HepG2 (cell line): ENCODE measurements around the gene URM1. TPM values are rescaled to one million over a fixed set of nuclear protein-coding genes. Genes with fewer than 3 reads are reported as not detected.

Source experiments
- ATAC-seq: fragments of 200-7000 bp; cut with Tn5 transposase; 3 replicates; pipeline ENCODE4 v1.9.1; 2020; ENCODE audit warnings: mild to moderate bottlenecking, moderate library complexity
- BruUV-seq: library from RNA; stranded (reverse); fragments of 400-500 nt; replicated peaks from 2 replicates; lab custom pipeline; 2021; lab: Mats Ljungman, UMichigan
- CTCF ChIA-PET: fragments of 300-600 bp; formaldehyde crosslinking; extraction: SDS; loops from one replicate; lab custom pipeline; 2021; ENCODE audit warnings: low total read pairs, inconsistent platforms, low intra/inter-chr PET ratio; lab: Yijun Ruan, JAX
- POLR2A ChIA-PET: fragments of 350-600 bp; sonication (Branson Sonifier 250); formaldehyde crosslinking; loops from one replicate; lab custom pipeline; 2020; ENCODE audit warnings: antibody characterized with exemption, inconsistent platforms; lab: Yijun Ruan, JAX
- DNase-seq: peaks from one replicate; pipeline ENCODE4 v3.0.0-alpha.2; 2015; ENCODE audit warnings: low spot score
- FAIRE-seq: peaks from 3 replicates; lab custom pipeline; 2011; peaks lifted over from hg19 to GRCh38; lab: Jason Lieb, UNC
- H2AFZ ChIP-seq: one replicate; pipeline ENCODE4 v1.6.1; 2011; ENCODE audit warnings: low read length, inconsistent platforms
- H3K27ac ChIP-seq: fragments of 300-600 bp; 3 replicates; pipeline ENCODE4 v1.8.0; 2011; ENCODE audit warnings: mixed run types, mild to moderate bottlenecking, mixed read lengths, low read length, inconsistent platforms; ENCODE audit not compliant: insufficient read depth; ENCODE audit errors: extremely low read length
- H3K27me3 ChIP-seq, 2 experiments: fragments of 200-600 bp in 1 of 2; 2 replicates in 1 of 2; 3 replicates in 1 of 2; pipeline versions ENCODE4 v1.6.0 to v1.8.0; 2011; ENCODE audit warnings: low read length in 2 of 2, mild to moderate bottlenecking in 2 of 2, moderate library complexity in 2 of 2, inconsistent platforms in 1 of 2; ENCODE audit not compliant: insufficient read depth in 2 of 2, control insufficient read depth in 1 of 2
- H3K36me3 ChIP-seq, 2 experiments: fragments of 200-600 bp in 1 of 2; replicated peaks in 1 of 2; 2 replicates in 1 of 2; 3 replicates in 1 of 2; pipeline versions ENCODE4 v1.5.1 to v1.8.0; 2011; ENCODE audit warnings: low read length in 2 of 2, inconsistent platforms in 1 of 2; ENCODE audit not compliant: insufficient read depth in 2 of 2, control insufficient read depth in 1 of 2
- H3K4me1 ChIP-seq: 2 replicates; pipeline ENCODE4 v1.5.1; 2012; ENCODE audit warnings: low read length, inconsistent platforms; ENCODE audit not compliant: insufficient read depth
- H3K4me2 ChIP-seq: 2 replicates; pipeline ENCODE4 v1.6.0; 2011; ENCODE audit warnings: low read depth, low read length, inconsistent platforms
- H3K4me3 ChIP-seq, 3 experiments: fragments of 200-600 bp in 1 of 3; sonication (generic), shearing (Covaris generic) in 1 of 3; replicated peaks in 1 of 3; 2 replicates each; pipeline ENCODE4 v1.5.1; 2011 to 2016; ENCODE audit warnings: low read length in 3 of 3, inconsistent platforms in 2 of 3, low read depth in 2 of 3, mild to moderate bottlenecking in 2 of 3, control low read depth in 1 of 3, mixed read lengths in 1 of 3; ENCODE audit not compliant: insufficient read depth in 1 of 3
- H3K79me2 ChIP-seq: one replicate; pipeline ENCODE4 v1.6.1; 2011; ENCODE audit warnings: low read length, inconsistent platforms; ENCODE audit not compliant: insufficient read depth
- H3K9ac ChIP-seq: 2 replicates; pipeline ENCODE4 v1.6.0; 2011; ENCODE audit warnings: mild to moderate bottlenecking, low read depth, low read length, inconsistent platforms; ENCODE audit not compliant: insufficient read depth
- H3K9me3 ChIP-seq: 2 replicates; pipeline ENCODE4 v1.5.1; 2012; ENCODE audit warnings: mild to moderate bottlenecking, low read length
- H4K20me1 ChIP-seq: 2 replicates; pipeline ENCODE4 v1.6.0; 2011; ENCODE audit warnings: inconsistent platforms, mild to moderate bottlenecking, low read length, moderate library complexity; ENCODE audit not compliant: insufficient read depth
- ARNT ChIP-seq: fragments of 450-650 bp; IDR thresholded peaks from 2 replicates; pipeline ENCODE4 v1.6.1; 2017
- CBX2 ChIP-seq, 2 experiments: fragments of 200-600 bp in 1 of 2; sonication (generic); formaldehyde crosslinking in 1 of 2; IDR thresholded peaks; 2 replicates each; pipeline versions ENCODE4 v1.7.0 to v1.8.1; 2018 to 2022; ENCODE audit warnings: low read depth in 2 of 2, low read length in 1 of 2, mild to moderate bottlenecking in 1 of 2, missing genetic modification reagents in 1 of 2
- E2F2 ChIP-seq: sonication (generic); formaldehyde crosslinking; IDR thresholded peaks from 2 replicates; pipeline ENCODE4 v1.4.0; 2020; ENCODE audit warnings: missing genetic modification reagents, borderline replicate concordance
- ERF ChIP-seq: IDR thresholded peaks from 2 replicates; pipeline ENCODE4 v1.6.1; 2018; ENCODE audit warnings: missing biosample characterization, missing genetic modification reagents
- FUBP1 ChIP-seq: sonication (generic); formaldehyde crosslinking; IDR thresholded peaks from 2 replicates; pipeline ENCODE4 v1.5.1; 2020; ENCODE audit warnings: missing genetic modification reagents, mild to moderate bottlenecking, borderline replicate concordance
- HOXA5 ChIP-seq: sonication (generic); formaldehyde crosslinking; IDR thresholded peaks from 2 replicates; pipeline ENCODE4 v1.4.0; 2020; ENCODE audit warnings: missing genetic modification reagents
- KDM2A ChIP-seq: sonication (generic); formaldehyde crosslinking; IDR thresholded peaks from 2 replicates; pipeline ENCODE4 v1.4.0; 2020; ENCODE audit warnings: low read depth, missing genetic modification reagents, borderline replicate concordance
- MAFG ChIP-seq: sonication (generic); formaldehyde crosslinking; IDR thresholded peaks from 2 replicates; pipeline ENCODE4 v1.5.1; 2020; ENCODE audit warnings: mild to moderate bottlenecking, missing genetic modification reagents
- MTERF4 ChIP-seq: sonication (generic); formaldehyde crosslinking; IDR thresholded peaks from 2 replicates; pipeline ENCODE4 v1.8.0; 2023; ENCODE audit warnings: mild to moderate bottlenecking, missing genetic modification reagents
- ZNF160 ChIP-seq: sonication (generic); formaldehyde crosslinking; IDR thresholded peaks from 2 replicates; pipeline ENCODE4 v1.8.0; 2022; ENCODE audit warnings: mild to moderate bottlenecking, inconsistent platforms, missing genetic modification reagents
- ZNF354B ChIP-seq: sonication (generic); formaldehyde crosslinking; IDR thresholded peaks from 2 replicates; pipeline ENCODE4 v1.8.0; 2022; ENCODE audit warnings: mild to moderate bottlenecking, missing genetic modification reagents
- ZNF589 ChIP-seq: sonication (generic); formaldehyde crosslinking; conservative IDR thresholded peaks from 2 replicates; pipeline ENCODE4 v1.8.0; 2022; ENCODE audit warnings: mild to moderate bottlenecking, moderate library complexity, missing genetic modification reagents
- ZNF609 ChIP-seq: sonication (generic); formaldehyde crosslinking; IDR thresholded peaks from 2 replicates; pipeline ENCODE4 v1.4.0; 2020; ENCODE audit warnings: mild to moderate bottlenecking, missing genetic modification reagents, borderline replicate concordance
- WGBS: methylation state at CpG from one replicate; pipeline ENCODE4 v1.1.6; 2017; ENCODE audit warnings: low lambda C conversion rate; 5-methylcytosine and 5-hydroxymethylcytosine counted together
- in situ Hi-C: cut with HindIII; loops from 2 replicates; pipeline ENCODE4 v1.10.0; 2017; ENCODE audit warnings: low pct_unique_long_range_greater_than_20kb; ENCODE audit not compliant: extremely low pct_ligation_motif_present
- intact Hi-C: fragments of 100-400 bp; cut with micrococcal nuclease; formaldehyde crosslinking; loops from one replicate; pipeline ENCODE4 v1.10.0; 2022; ENCODE audit not compliant: unreplicated experiment
- polyA plus RNA-seq, 8 experiments: library from polyadenylated mRNA; depleted of rRNA in 3 of 8; stranded (reverse) in 7 of 8; unstranded in 1 of 8; fragments of >200 nt; fragmentation: Illumina TruSeq in 4 of 8; extraction: Trizol in 4 of 8; gene quantifications; 2 replicates each; pipeline versions ENCODE4 v1.2.1 to v1.2.3, GENCODE V29; 2011 to 2016; ENCODE audit warnings: low read depth in 4 of 8, missing spikeins in 1 of 8, mixed read lengths in 1 of 8; ENCODE audit not compliant: insufficient read depth in 1 of 8
- total RNA-seq, 5 experiments: library from RNA; depleted of rRNA; stranded (reverse); fragments of >200 nt; fragmentation: Illumina TruSeq; extraction: Trizol; gene quantifications; 2 replicates each; pipeline ENCODE4 v1.2.3, GENCODE V29; 2016; ENCODE audit warnings: low read depth in 1 of 5

Gene URM1
- total and polyA plus RNA-seq, 2 of the 13 experiments (the other 11 are each of a cell fraction or from before 2014, with no cell fraction given), result 37.1 to 41.3 TPM

GRCh38 chr9:128393970-128394369 lies 22.8 kb downstream of the URM1 start:
- peaks cover 28% of the 10 kb centered on the region for H3K4me1 ChIP-seq
- ChIA-PET POLR2A (interaction anchor here (1.0 to 1.3 kb wide), 2 partner anchors 23 kb away, joined by 3 read pairs; partner anchors contain the start of gene URM1), CTCF (no interaction called here)
- no peaks in the 10 kb centered on the region for H3K79me2 ChIP-seq
- no peaks in the 10 kb centered on the region for H4K20me1 ChIP-seq
- H3K27me3 ChIP-seq, result peaks cover 2 to 13% of the 10 kb centered on the region in 2 experiments; a peak in 2 of 5 replicates
- no TSS peak for BruUV-seq
- 0% methylated on average over 1 of the region's 7 CpGs for WGBS
- FAIRE-seq (no peak), DNase-seq (peak; percentile 38), ATAC-seq (peak; percentile 46)
- no peak overlapping the region for H3K27ac ChIP-seq
- no peak overlapping the region for H3K9ac ChIP-seq
- H3K9me3 ChIP-seq, result no peaks in the 10 kb centered on the region
- intact Hi-C loops, result no loop called here
- peaks cover 9 to 14% of the 10 kb centered on the region in 2 experiments; a peak in 4 of 5 replicates for H3K36me3 ChIP-seq
- H3K4me2 ChIP-seq, result peak overlapping the region; percentile 27; the same call in 1 of the 2 replicates
- in situ Hi-C loops, result no loop called here
- H3K4me3 ChIP-seq, result no peak overlapping the region; a peak in 1 of 6 replicates
- H2AFZ ChIP-seq, result no peak overlapping the region
- 0 out of 2 replicates have a peak, but pooled peaks have one; percentile 10 for TF ChIP-seq KDM2A
- TF ChIP-seq FUBP1, result no peak
- TF ChIP-seq ERF, result no peak
- TF ChIP-seq MAFG (CRISPR knock-in tag), result no peak
- no peak for TF ChIP-seq ZNF160 (CRISPR knock-in tag)
- no peak for TF ChIP-seq ZNF354B
- TF ChIP-seq ARNT, result no peak
- no peak for TF ChIP-seq E2F2 (CRISPR knock-in tag)
- no peak for TF ChIP-seq ZNF609 (CRISPR knock-in tag)
- no peak for TF ChIP-seq ZNF589 (CRISPR knock-in tag)
- TF ChIP-seq CBX2 (IDR thresholded peaks at IDR 0.05; ENCODE audit: low read depth, low read length), result no peak
- no peak for TF ChIP-seq CBX2 (CRISPR knock-in tag; IDR thresholded peaks at IDR 0.05; ENCODE audit: low read depth)
- no peak for TF ChIP-seq MTERF4 (CRISPR knock-in tag)
- TF ChIP-seq HOXA5 (CRISPR knock-in tag), result no peak
